GM12874 (cell line): Measurements from ENCODE around the gene CEACAM20.
A peak's percentile ranks its signal among the peaks of the same experiment; 100 is the strongest.

ENCODE experiments used
- TF ChIP-seq, protein P1 (sequence below): IDR thresholded peaks from 2 replicates; pipeline ENCODE4 v1.5.1; 2011; ENCODE audit warnings: low read depth, mild to moderate bottlenecking, control low read depth, low read length, moderate library complexity; ENCODE audit not compliant: insufficient read depth

CEACAM20 gene

DNA sequence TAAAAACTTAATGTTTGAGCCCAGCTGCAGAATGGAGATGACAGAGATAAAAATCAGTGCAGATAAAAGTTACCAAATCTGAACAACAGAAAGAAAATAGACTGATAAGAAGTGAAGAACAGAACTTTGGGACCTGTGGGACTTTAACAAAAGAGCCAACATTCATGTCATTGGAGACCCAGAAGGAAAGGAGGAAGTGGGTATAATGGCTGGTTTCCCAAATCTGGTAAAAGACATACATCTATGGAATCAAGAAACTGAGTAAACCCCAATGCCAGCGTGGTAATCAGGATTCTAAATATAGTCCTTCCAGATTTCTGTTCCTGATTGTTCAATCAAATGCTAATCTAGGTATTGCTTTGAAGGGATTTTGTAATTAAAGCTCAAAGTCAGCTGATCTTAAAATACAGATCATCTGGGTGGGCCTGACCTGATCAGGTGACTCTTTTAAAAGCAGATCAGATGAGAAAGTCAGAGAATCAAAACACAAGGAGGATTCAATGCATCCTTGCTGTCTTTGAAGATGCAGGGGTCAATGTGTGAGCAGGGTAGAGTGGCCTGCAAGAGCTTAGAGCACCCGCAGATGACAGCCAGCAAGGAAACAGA is 25.3 kb upstream of the CEACAM20 start:
- TF ChIP-seq, protein P1, sequence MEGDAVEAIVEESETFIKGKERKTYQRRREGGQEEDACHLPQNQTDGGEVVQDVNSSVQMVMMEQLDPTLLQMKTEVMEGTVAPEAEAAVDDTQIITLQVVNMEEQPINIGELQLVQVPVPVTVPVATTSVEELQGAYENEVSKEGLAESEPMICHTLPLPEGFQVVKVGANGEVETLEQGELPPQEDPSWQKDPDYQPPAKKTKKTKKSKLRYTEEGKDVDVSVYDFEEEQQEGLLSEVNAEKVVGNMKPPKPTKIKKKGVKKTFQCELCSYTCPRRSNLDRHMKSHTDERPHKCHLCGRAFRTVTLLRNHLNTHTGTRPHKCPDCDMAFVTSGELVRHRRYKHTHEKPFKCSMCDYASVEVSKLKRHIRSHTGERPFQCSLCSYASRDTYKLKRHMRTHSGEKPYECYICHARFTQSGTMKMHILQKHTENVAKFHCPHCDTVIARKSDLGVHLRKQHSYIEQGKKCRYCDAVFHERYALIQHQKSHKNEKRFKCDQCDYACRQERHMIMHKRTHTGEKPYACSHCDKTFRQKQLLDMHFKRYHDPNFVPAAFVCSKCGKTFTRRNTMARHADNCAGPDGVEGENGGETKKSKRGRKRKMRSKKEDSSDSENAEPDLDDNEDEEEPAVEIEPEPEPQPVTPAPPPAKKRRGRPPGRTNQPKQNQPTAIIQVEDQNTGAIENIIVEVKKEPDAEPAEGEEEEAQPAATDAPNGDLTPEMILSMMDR, result no peak

DNA sequence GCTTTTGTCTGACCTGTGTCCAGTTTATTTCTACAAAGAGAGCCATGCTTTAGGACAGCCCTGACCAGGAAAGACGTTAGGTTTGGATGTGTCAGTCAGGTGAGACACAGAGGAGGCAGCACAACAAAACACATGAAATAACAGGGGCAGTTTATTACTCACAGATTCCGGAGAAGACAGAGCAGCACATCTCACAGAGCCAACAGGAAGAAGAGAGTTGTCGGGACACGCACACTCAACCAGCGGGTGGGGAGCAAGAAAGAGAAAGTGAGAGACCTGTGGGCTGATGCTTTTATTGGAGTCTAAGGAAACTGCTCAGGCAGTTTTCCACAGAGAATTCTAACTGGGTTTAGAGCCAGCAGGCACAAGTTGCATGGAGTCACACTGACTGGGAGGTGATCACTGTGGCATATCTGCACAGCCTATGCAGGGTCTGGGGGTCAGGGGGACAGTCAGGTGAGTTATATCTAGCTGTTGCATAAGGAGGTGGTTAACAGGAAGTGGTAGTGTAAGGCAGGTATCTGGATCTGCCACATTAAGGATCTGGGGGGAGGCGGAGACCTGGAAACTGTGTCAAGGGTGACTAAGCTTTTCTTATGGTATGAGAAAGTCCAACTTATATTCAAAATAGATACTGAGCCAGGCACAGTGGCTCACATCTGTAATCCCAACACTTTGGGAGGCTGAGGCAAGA is 24.1 kb upstream of the CEACAM20 start:
- TF ChIP-seq, protein P1, result no peak

DNA sequence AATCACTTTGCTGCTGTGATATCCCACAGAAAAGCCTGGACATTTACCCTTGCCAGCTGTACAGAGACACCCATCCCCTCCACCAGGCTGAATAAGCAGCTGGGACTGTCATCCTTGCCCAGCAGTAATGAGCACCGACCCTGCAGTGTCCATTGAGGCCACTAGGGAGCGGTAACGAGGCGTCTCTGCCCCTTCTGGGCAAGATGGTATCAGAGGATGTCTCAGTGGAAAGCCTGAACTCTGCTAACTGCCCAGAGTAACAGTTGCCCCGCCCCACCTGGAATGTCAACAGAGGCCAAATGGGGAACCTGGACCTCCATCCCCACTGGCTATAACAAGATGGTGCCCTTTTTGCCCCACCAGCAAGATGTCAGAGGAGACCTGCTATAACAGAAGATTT is 22.8 kb upstream of the CEACAM20 start:
- TF ChIP-seq, protein P1, result peak; percentile 68

DNA sequence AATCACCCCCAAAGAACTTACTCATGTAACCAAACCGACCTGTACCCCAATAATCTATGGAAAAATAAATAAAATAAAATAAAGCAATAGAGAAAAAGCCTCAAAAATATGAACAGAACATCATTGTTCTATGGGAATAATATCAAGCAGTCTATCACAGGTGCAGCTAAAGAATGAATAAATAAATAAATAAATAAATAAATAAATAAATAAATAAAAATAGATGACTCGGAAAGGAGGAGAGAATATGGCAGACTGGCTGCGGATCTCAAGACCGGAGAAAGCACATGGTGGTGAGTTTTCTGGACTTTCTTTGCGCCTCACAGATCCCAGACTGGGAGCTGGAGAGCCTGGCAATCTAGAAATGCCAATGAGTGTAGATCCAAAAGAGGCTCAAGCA is 22.4 kb upstream of the CEACAM20 start:
- TF ChIP-seq, protein P1, result no peak

DNA sequence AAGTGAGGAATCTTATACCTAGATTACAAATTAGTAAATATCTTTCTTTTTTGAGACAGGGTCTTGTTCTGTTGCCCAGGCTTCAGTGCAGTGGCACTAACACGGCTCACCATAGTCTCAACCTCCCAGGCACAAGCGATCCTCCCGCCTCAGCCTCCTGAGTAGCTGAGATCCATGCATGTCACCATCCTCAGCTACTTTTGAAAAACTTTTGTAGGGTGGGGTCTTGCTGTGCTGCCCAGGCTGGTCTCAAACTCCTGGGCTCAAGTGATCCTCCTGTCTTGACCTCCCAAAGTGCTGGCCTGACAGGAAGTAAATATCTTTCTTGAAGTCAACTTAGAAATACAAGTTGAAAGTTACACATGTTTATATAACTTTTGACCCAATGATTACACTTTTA is 20.0 kb upstream of the CEACAM20 start:
- TF ChIP-seq, protein P1, result no peak

DNA sequence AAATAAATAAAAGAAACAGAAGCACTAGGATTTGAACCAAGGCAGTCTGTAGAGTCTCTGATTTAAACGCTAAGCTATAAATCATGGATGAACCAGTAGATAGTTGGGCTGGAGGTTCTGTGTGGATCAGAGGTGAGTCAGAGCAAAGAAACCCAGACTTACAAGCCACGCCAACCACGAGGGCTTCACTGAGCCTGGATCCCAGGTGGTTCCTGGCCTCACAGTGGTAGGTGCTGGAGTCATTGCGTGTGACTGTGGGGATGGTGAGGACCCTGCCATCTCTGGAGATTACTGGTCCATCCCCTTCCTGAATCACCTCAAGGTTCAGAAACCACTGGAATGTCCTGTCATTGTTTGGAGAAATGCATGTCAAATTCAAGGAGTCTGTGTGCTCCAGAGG is 19.3 kb upstream of the CEACAM20 start:
- TF ChIP-seq, protein P1, result no peak

DNA sequence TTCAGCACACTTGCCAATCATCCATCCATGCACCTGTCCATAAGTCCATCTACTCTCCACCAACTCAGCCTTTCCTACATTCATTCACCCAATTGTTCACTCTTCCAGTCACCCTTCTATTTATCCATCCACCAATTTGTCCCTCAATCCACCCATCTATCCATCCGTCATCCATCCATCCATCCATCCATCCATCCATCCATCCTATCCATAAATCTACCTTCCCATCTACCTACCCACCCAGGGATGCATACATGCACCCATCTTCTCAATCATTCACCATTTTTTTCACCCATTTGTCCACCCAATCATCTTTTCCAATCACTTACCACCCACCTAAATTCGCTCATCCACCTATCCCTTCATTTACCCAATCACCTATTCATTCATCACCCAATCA is 14.6 kb upstream of the CEACAM20 start:
- TF ChIP-seq, protein P1, result no peak
